Fibroblast of skin of back (primary cell): Measurements from ENCODE around the gene TES.
"Not testable (repeated sequence)": the region's sequence is repeated elsewhere in the genome, so short reads cannot be mapped to it uniquely, and the experiment has no call there.

Source experiments
- DNase-seq: peaks from one replicate; pipeline ENCODE4 v3.0.0-alpha.2; 2013

TES gene

DNA sequence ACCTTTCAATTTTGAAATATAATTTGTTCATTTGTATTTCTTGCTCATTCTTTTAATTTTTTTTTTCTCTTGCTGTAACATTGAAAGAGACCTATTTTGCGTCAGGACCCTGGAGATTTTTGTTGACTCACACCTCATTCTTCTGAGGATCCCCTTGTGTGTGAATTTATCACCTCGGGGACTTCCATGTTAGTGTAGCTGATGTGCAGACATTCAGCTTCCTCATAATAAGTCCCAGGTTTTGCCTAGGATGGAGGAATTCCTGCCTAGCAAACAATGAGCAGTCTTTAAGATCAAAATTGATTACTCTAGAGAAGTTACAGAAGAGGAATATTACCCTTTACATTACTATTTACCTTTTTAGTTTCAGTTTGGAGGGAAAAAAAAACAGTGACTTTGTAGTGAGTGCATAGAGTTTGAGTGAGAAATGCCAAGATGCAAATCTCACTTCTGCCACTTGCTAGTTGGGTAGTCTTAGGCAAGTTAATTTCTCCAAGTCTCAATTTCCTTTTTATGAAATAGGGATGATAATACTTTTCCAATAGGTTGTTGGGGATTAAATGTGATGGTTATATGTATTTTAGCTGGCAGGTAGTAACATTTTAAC is 14.3 kb downstream of the TES start:
- DNase-seq, result no peak

DNA sequence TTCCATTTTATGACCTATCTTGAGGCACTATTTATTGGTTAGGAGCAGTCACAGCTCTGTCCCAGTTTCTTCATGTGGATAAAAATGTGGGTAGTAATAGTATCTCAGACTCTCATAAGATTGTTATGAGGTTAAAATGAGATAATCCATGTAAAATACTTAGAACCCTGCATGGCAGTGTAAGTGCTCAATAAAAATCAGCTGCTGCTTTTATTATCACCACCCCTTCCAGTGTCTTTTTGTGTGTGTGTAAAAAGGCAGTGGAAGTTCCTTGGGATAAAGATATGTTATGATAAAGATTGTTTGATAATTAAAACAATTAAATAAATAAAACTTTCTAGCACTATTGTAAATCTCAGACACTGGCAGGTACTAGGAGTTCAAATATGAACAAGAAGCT is 15.5 kb downstream of the TES start:
- DNase-seq, result no peak

DNA sequence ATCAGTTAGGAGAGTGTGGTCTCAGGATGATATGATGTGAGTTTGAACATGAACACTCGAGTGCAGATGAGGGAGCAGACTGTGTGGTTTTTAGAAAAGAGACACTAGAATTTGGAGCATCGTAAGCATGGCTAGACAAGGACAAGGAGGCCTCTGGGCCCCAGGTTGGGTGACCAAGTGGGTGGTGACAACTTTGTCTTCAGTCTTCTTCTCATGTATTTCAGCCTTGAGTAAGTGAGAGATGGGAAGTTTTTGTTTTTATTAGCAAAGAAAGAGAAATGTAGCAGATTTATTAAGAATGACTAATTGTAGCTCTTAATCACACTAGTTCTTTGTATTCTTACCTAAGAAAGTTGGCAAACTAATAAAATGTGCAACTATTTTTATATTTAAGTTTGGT is 16.3 kb downstream of the TES start:
- DNase-seq, result peak; percentile 43

GRCh38 chr7:116227678-116228239 is 17.4 kb downstream of the TES start:
- DNase-seq, result peak; percentile 96

DNA sequence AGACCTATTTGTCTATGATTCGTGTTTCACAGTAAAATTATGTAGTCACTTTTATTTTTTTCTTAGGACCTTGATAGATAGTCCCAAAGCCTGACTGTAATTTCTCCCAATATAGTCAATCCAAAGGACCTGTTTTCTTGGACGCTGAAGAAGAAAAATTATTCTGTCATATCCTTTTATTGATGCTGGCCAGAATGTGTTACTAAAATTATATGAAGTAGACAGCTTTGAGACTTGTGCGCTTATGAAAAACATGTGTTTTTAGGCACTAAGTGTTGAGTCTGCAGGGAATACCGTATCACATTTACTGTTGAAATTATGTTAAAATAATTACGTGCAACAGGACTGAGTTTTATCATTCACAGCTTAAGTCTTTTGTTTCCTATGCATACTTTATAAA is 17.9 kb downstream of the TES start:
- DNase-seq, result no peak

DNA sequence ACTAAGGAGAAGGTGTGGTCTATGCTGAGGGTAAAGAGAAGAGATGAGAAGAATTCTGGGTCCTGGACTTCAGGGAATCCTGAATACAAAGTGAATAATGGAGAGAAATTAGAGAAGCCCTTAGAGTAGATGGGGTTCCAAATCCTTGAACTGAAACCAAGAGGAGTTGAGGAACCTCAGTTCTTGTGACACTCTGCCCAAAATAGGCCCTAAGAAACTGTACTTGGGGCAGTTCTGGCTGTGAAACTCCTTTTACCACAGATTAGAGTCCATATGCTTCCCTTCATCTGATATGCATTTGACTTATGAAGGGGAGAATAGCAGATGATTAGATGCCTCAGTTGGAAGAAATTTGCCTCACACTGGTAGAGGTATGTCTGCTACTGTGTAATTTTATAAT is 19.0 kb downstream of the TES start:
- DNase-seq, result no peak

- no peak for DNase-seq
Measured at GRCh38 chr7:116230191-116231005, 20.1 kb downstream of the TES start.

GRCh38 chr7:116231543-116231942 is 21.2 kb downstream of the TES start:
- no peak for DNase-seq

- peak; percentile 61 for DNase-seq
Measured at GRCh38 chr7:116231949-116232348, 21.6 kb downstream of the TES start.

GRCh38 chr7:116232350-116232749 is 22.0 kb downstream of the TES start:
- DNase-seq, result peak; percentile 61

GRCh38 chr7:116232920-116233319 is 22.6 kb downstream of the TES start:
- DNase-seq, result no peak

- DNase-seq, result no peak
Measured at GRCh38 chr7:116234517-116235200, 24.3 kb downstream of the TES start.

- no peak for DNase-seq
Measured at GRCh38 chr7:116235380-116235779, 25.0 kb downstream of the TES start.

- peak; percentile 60 for DNase-seq
Measured at GRCh38 chr7:116236020-116236630, 25.8 kb downstream of the TES start.

DNA sequence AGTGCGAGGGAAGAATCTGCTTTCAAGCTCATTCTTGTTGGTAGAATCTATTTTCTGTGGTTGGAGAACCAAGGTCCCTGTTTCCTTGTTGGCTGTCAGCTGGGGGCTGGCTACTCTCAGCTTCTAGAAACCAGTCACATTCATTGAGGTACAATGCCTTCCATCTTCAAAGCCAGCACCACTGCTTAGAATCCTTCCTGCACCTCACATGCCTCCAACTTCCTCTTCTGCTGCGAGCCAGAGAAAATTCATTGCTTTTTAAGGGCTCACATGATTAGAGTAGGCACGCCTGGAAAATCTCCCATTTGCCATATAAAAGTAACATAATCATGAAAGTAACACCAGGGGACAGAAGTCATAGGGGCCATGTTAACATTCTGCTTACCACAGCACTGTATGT is 28.7 kb downstream of the TES start:
- no peak for DNase-seq

GRCh38 chr7:116239434-116239833 is 29.1 kb downstream of the TES start:
- no peak for DNase-seq

GRCh38 chr7:116240024-116240668 is 29.8 kb downstream of the TES start:
- no peak for DNase-seq

DNA sequence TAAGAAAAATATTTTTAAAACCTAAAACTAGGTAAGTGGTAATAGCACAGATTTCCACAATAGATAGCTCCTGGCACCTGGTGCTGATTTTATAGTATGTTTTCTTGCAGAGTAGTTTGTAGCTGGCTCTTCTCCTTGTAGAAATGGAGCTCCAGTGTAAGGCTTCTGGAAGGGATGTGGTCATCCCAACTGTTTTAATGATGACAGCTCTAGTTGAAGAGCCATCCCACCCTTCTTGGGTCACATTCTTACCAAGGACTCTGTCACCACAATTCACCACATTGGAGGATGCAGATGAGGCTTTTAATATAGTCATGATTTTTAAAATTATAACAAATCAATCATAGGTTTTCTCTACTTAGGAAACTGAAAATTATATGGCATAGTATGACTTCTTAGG is 31.0 kb downstream of the TES start:
- DNase-seq, result peak; percentile 67

GRCh38 chr7:116242178-116242577 is 31.8 kb downstream of the TES start:
- peak; percentile 34 for DNase-seq

DNA sequence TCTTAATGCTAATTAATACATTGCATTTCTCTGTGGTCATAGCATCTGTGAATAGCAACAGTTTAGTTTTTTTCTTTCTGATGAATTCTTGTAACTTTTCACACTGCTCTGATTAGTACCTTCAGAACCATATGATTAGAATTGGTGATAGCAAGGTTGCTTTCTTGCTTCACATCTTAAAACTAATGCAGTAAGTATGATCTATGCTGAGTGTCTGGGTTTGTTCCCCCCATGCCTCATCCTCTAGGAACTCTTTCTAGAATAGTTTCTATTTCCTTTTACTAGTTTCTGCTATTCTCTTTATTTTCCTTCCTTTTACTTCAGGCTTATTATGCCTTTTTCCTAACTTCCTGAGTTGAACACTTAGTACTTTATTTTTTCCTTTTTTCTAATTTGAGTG is 32.4 kb downstream of the TES start:
- DNase-seq, result peak; percentile 33

- DNase-seq, result not testable (repeated sequence)
Measured at GRCh38 chr7:116244803-116245202, 34.5 kb downstream of the TES start.

GRCh38 chr7:116246357-116246756 is 36.0 kb downstream of the TES start:
- DNase-seq, result no peak
